Measurements from ENCODE around the gene HMX1. TPM values are rescaled to one million over a fixed set of nuclear protein-coding genes. Genes with fewer than 3 reads are reported as not detected.

The HMX1 gene
- total and polyA plus RNA-seq, 2 experiments from 2014 or later: not detected

DNA sequence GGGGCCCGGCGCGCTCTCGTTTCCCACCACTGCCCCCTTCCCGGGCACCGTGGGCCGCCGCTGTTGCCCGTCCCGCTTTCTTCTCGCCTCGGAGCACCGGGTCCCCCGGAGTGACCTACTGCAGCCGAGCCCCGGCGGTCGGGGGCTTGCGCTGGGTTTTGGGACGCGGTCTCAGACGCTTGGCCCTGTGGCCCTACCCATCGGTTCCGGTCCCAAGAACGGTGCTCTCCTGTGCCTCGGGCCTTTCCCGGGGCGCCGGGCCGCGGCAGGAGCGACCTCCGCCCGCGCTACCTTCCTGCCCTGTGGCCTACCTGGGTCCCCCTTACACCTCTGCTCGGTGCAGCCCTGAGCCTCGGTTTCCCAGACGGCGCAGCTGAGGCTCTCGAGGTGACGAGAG lies 21.6 kb upstream of the HMX1 start:
- Histone ChIP-seq H3K4me2 (ENCODE audit: unreplicated experiment) (no peak overlapping the region), H3K9me2 (ENCODE audit: insufficient read depth) (no peaks in the 10 kb centered on the region), H3K27ac (no peak overlapping the region), H3F3A (ENCODE audit: insufficient read depth) (no peaks in the 10 kb centered on the region), H2AFZ (no peak overlapping the region), H4K20me1 (ENCODE audit: insufficient read depth) (no peaks in the 10 kb centered on the region), H3K27me3 (replicated peaks; ENCODE audit: insufficient read depth) (peaks cover 39% of the 10 kb centered on the region), H3K9ac (no peak overlapping the region), H3K9me3 (ENCODE audit: low read depth) (no peaks in the 10 kb centered on the region), H3K36me3 (ENCODE audit: low read depth) (no peaks in the 10 kb centered on the region), H3K4me3 (no peak overlapping the region), H3K79me2 (ENCODE audit: insufficient read depth) (no peaks in the 10 kb centered on the region), H3K4me1 (ENCODE audit: insufficient read depth) (no peaks in the 10 kb centered on the region)
- 10% methylated on average over 31 to 41 of the region's 41 CpGs for WGBS, 2 experiments (ENCODE audit: low coverage in 1 of 2, low lambda C conversion rate in 2 of 2, missing lambda C conversion rate in 2 of 2)
- no peak for TF ChIP-seq EZH2 (IDR thresholded peaks at IDR 0.05; ENCODE audit: insufficient read depth, poor library complexity, severe bottlenecking)
- DNase-seq: no peak
- in situ Hi-C loops (cut with MboI): no loop called here

DNA sequence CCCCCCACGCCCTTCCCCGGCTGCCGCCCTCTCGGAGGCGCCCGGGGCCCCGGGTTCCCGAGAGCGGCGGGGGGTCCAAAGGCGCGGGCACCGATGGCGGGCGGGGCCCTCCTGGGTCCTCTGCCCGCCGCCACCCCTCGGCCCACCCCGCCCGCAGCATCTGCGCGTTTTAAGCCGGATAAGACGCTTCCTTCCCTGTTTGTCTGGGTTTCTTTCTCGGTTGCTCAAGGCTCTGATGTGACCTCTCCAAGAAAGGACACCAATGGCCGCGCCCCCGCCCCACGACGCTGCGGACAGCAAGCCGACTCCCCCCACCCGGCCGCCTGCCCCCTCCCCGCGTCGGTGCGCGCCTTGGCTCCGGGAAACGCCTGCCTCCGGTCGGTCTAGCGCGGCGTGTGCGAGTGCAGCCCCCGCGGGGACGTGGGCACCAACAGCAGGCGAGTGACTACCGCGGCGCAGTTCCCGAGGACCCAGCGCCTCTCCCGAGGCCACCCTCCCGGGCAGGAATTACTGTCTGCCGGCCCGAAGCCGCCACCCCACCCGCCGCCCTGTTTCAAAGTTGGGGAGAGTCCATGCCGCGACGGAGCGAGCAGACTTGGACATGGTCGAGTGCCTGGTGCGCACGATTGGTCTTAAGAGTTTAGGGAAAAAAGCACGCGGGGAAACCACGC lies 21.1 kb upstream of the HMX1 start:
- no peaks in the 10 kb centered on the region for H3K79me2 ChIP-seq (ENCODE audit: insufficient read depth)
- H3K9ac ChIP-seq: no peak overlapping the region
- H3F3A ChIP-seq (ENCODE audit: insufficient read depth): no peaks in the 10 kb centered on the region
- 1 to 3% methylated on average over 16 to 72 of the region's 73 CpGs for WGBS, 2 experiments (ENCODE audit: low coverage in 1 of 2, low lambda C conversion rate in 2 of 2, missing lambda C conversion rate in 2 of 2)
- peaks cover 34% of the 10 kb centered on the region for H3K27me3 ChIP-seq (replicated peaks; ENCODE audit: insufficient read depth)
- H3K4me1 ChIP-seq (ENCODE audit: insufficient read depth): no peaks in the 10 kb centered on the region
- no peaks in the 10 kb centered on the region for H3K9me3 ChIP-seq (ENCODE audit: low read depth)
- in situ Hi-C loops (cut with MboI): no loop called here
- no peak overlapping the region for H3K4me2 ChIP-seq (ENCODE audit: unreplicated experiment)
- H2AFZ ChIP-seq: no peak overlapping the region
- H3K4me3 ChIP-seq: no peak overlapping the region
- TF ChIP-seq EZH2 (IDR thresholded peaks at IDR 0.05; ENCODE audit: insufficient read depth, poor library complexity, severe bottlenecking) (no peak), EZH2phosphoT487 (IDR thresholded peaks at IDR 0.05; ENCODE audit: insufficient read depth, low read depth) (no peak)
- H4K20me1 ChIP-seq (ENCODE audit: insufficient read depth): no peaks in the 10 kb centered on the region
- H3K27ac ChIP-seq: no peak overlapping the region
- H3K9me2 ChIP-seq (ENCODE audit: insufficient read depth): no peaks in the 10 kb centered on the region
- no peak for DNase-seq
- H3K36me3 ChIP-seq (ENCODE audit: low read depth): no peaks in the 10 kb centered on the region

DNA sequence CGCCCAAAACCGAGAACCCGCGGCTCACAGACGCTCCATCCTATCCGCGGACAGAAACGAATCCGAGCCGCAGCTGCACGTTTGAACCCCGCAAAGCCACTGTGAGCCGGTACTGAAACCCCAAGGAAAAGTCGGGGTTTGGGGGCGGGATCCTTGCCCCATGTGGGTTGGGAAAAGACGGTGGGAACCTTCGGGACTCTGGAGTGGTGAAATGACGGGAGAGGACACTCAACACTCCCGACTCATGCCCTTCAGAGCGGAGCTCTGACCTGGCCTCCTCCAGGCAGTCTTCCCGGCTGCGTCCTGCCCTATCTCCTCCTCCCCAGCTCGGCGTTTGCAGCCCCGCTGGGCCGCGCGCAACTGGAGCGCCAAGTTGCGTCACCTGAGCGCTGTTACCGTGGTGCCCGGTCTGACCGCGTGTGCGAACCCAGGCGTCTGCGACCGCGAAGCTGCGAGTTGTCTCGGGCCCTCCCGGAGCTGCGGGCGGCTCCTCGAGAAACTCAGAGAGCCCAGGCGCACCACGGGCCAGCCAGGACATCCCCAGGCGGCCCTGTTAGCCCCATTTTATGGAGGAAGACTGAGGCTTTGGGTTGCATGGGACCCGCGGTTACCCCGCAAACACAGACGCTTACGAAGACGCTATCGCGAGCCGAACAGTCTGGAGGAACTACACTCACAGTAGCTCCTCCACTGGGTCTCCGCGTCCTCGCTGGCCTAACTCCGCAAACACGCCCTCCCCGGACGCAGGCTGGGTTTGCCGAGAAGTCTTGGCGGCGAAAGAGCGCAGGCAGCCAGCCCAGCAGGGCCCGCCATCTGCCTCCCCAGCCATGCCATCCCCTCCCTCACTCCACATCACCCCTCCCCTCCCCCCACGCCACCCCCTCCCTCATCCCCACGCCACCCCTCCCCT lies 20.3 kb upstream of the HMX1 start:
- Histone ChIP-seq H3K4me1 (ENCODE audit: insufficient read depth) (no peaks in the 10 kb centered on the region), H3K9me3 (ENCODE audit: low read depth) (no peaks in the 10 kb centered on the region), H3K9ac (no peak overlapping the region), H3K36me3 (ENCODE audit: low read depth) (no peaks in the 10 kb centered on the region), H3K27me3 (replicated peaks; ENCODE audit: insufficient read depth) (peaks cover 31% of the 10 kb centered on the region), H3K4me3 (no peak overlapping the region), H3K27ac (no peak overlapping the region), H3K79me2 (ENCODE audit: insufficient read depth) (no peaks in the 10 kb centered on the region), H3K4me2 (ENCODE audit: unreplicated experiment) (no peak overlapping the region), H3K9me2 (ENCODE audit: insufficient read depth) (no peaks in the 10 kb centered on the region), H4K20me1 (ENCODE audit: insufficient read depth) (no peaks in the 10 kb centered on the region), H3F3A (ENCODE audit: insufficient read depth) (no peaks in the 10 kb centered on the region), H2AFZ (no peak overlapping the region)
- 40 to 52% methylated on average over 55 to 64 of the region's 72 CpGs for WGBS, 2 experiments (ENCODE audit: low coverage in 1 of 2, low lambda C conversion rate in 2 of 2, missing lambda C conversion rate in 2 of 2)
- TF ChIP-seq EZH2phosphoT487 (IDR thresholded peaks at IDR 0.05; ENCODE audit: insufficient read depth, low read depth): no peak
- in situ Hi-C loops (cut with MboI): no loop called here
- DNase-seq: no peak

DNA sequence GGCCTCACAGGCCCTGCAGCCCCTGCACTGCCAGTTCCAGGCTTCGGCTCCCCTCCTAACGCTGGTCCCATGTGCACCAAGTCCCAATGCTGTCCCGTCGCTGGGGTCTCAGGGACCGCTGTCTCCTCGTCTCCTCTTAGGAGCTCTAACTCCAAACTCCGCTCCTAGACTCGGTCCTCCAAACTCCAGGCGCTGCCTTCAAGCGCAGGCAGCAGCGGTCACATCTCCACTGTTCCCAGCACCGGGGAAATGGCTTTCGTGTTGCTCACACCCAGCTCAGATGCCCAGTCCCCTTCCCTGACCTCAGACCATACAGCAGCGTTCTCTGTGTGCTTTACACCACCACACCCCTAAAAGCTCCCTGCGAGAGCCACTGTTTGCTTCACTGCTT lies 19.6 kb upstream of the HMX1 start:
- Histone ChIP-seq H4K20me1 (ENCODE audit: insufficient read depth) (no peaks in the 10 kb centered on the region), H2AFZ (no peak overlapping the region), H3K4me3 (no peak overlapping the region), H3K9me2 (ENCODE audit: insufficient read depth) (no peaks in the 10 kb centered on the region), H3K36me3 (ENCODE audit: low read depth) (no peaks in the 10 kb centered on the region), H3K9ac (no peak overlapping the region), H3K79me2 (ENCODE audit: insufficient read depth) (no peaks in the 10 kb centered on the region), H3K4me1 (ENCODE audit: insufficient read depth) (no peaks in the 10 kb centered on the region), H3F3A (ENCODE audit: insufficient read depth) (no peaks in the 10 kb centered on the region), H3K27me3 (replicated peaks; ENCODE audit: insufficient read depth) (peaks cover 31% of the 10 kb centered on the region), H3K27ac (no peak overlapping the region), H3K9me3 (ENCODE audit: low read depth) (no peaks in the 10 kb centered on the region), H3K4me2 (ENCODE audit: unreplicated experiment) (no peak overlapping the region)
- TF ChIP-seq EZH2phosphoT487 (IDR thresholded peaks at IDR 0.05; ENCODE audit: insufficient read depth, low read depth) (no peak), EZH2 (IDR thresholded peaks at IDR 0.05; ENCODE audit: insufficient read depth, poor library complexity, severe bottlenecking) (no peak)
- in situ Hi-C loops (cut with MboI): no loop called here
- DNase-seq: no peak
- WGBS, 2 experiments (ENCODE audit: low coverage in 1 of 2, low lambda C conversion rate in 2 of 2, missing lambda C conversion rate in 2 of 2): 67 to 71% methylated on average over 15 of the region's 15 CpGs
